Lower leg skin (tissue), 4 donors: ENCODE measurements around the gene TLK2. TPM values are rescaled to one million over a fixed set of nuclear protein-coding genes. Genes with fewer than 3 reads are reported as not detected.

Source experiments
- DNase-seq, 2 donors: peaks; one replicate each; pipeline ENCODE4 v3.0.0-alpha.2; 2019; ENCODE audit warnings: low spot score in 2 of 2
- H3K4me3 ChIP-seq: fragments of 200-600 bp; sonication (generic); 2 replicates; pipeline ENCODE4 v1.5.1; 2017; ENCODE audit warnings: mild to moderate bottlenecking, low read depth; ENCODE audit not compliant: poor library complexity, severe bottlenecking
- CTCF ChIP-seq, 3 donors: fragments of 450-650 bp; IDR thresholded peaks; one replicate each; pipeline ENCODE4 v1.5.1; 2016; ENCODE audit warnings: antibody characterized with exemption in 3 of 3, mild to moderate bottlenecking in 3 of 3, moderate library complexity in 2 of 3
- POLR2A ChIP-seq, 2 donors: fragments of 450-650 bp; IDR thresholded peaks; one replicate each; pipeline ENCODE4 v1.6.1; 2016 to 2017; ENCODE audit warnings: antibody characterized with exemption in 2 of 2, mild to moderate bottlenecking in 1 of 2, moderate library complexity in 1 of 2
- WGBS, 2 donors: methylation state at CpG; one replicate each; pipeline ENCODE4 v1.1.5; 2018; 5-methylcytosine and 5-hydroxymethylcytosine counted together
- intact Hi-C: fragments of 100-400 bp; cut with DNase I; formaldehyde crosslinking; loops from one replicate; pipeline ENCODE4 v1.15.0; 2023; ENCODE audit warnings: low total_unique reads
- total RNA-seq, 4 donors: library from RNA; depleted of rRNA; stranded (reverse); fragments of >200 nt; gene quantifications; one replicate each; pipeline ENCODE4 v1.1.0, GENCODE V29; 2016

Gene TLK2
- total RNA-seq, 4 donors from 2014 or later: 28.2 to 40.2 (median 36.0) TPM

GRCh38 chr17:62643496-62643895 is 164.9 kb downstream of the TLK2 start:
- WGBS, 2 donors: 47 to 61% methylated on average over 6 of the region's 6 CpGs

GRCh38 chr17:62644487-62645173 is 166.0 kb downstream of the TLK2 start:
- DNase-seq: no peak
- WGBS, 2 donors: 84 to 86% methylated on average over 17 of the region's 17 CpGs
- TF ChIP-seq POLR2A (IDR thresholded peaks at IDR 0.05) (no peak), CTCF (IDR thresholded peaks at IDR 0.05) (no peak)
- H3K4me3 ChIP-seq: no peak overlapping the region
- intact Hi-C loops: no loop called here

More at GRCh38 chr17:62643496-62643895, 164.9 kb downstream of the TLK2 start:
- no peak for DNase-seq
- intact Hi-C loops: no loop called here
- no peak for TF ChIP-seq CTCF (IDR thresholded peaks at IDR 0.05)
- no peak for TF ChIP-seq POLR2A (IDR thresholded peaks at IDR 0.05)
- H3K4me3 ChIP-seq: no peak overlapping the region

- no peak for TF ChIP-seq POLR2A (IDR thresholded peaks at IDR 0.05)
- TF ChIP-seq CTCF (IDR thresholded peaks at IDR 0.05): no peak
- DNase-seq: no peak
- WGBS, 2 donors: 38 to 41% methylated on average over 15 of the region's 15 CpGs
- intact Hi-C loops: no loop called here
- H3K4me3 ChIP-seq: no peak overlapping the region
These were observed 169.8 kb downstream of the TLK2 start for GRCh38 chr17:62648251-62648955.

GRCh38 chr17:62648956-62649294 is 170.3 kb downstream of the TLK2 start:
- WGBS, 2 donors: 58 to 60% methylated on average over 6 of the region's 6 CpGs
- DNase-seq: no peak
- H3K4me3 ChIP-seq: no peak overlapping the region
- TF ChIP-seq POLR2A (IDR thresholded peaks at IDR 0.05): no peak
- TF ChIP-seq CTCF (IDR thresholded peaks at IDR 0.05): no peak
- intact Hi-C loops: no loop called here

GRCh38 chr17:62649570-62649969 is 170.9 kb downstream of the TLK2 start:
- intact Hi-C loops: no loop called here
- WGBS, 2 donors: 83 to 88% methylated on average over 7 of the region's 7 CpGs

More at GRCh38 chr17:62649570-62649969, 170.9 kb downstream of the TLK2 start:
- no peak for DNase-seq
- TF ChIP-seq POLR2A (IDR thresholded peaks at IDR 0.05) (no peak), CTCF (IDR thresholded peaks at IDR 0.05) (no peak)
- no peak overlapping the region for H3K4me3 ChIP-seq
